SK-N-SH (cell line): Measurements from ENCODE around the gene PCSK5. TPM values are rescaled to one million over a fixed set of nuclear protein-coding genes. Genes with fewer than 3 reads are reported as not detected.

Experiments used
- CTCF ChIA-PET: fragments of 300-600, 350-600 bp; formaldehyde crosslinking; extraction: SDS; loops from one replicate; lab custom pipeline; 2021; lab: Yijun Ruan, JAX
- POLR2A ChIA-PET: fragments of 350-600 bp; sonication (Branson Sonifier 250); formaldehyde crosslinking; extraction: SDS; loops from one replicate; lab custom pipeline; 2020; ENCODE audit warnings: antibody characterized with exemption, inconsistent platforms; lab: Yijun Ruan, JAX
- DNase-seq: peaks from one replicate; pipeline ENCODE4 v3.0.0; 2012
- H2AFZ ChIP-seq: fragments of 200-600 bp; sonication (generic); 2 replicates; pipeline ENCODE4 v1.8.1; 2016; ENCODE audit warnings: antibody characterized with exemption, mild to moderate bottlenecking, low read depth
- H3F3A ChIP-seq: fragments of 200-600 bp; sonication (generic); replicated peaks from 2 replicates; pipeline ENCODE3; 2016; ENCODE audit warnings: antibody characterized with exemption, mild to moderate bottlenecking; ENCODE audit not compliant: insufficient read depth
- H3K27ac ChIP-seq, 2 experiments: fragments of 200-500 bp in 1 of 2; fragments of 200-600 bp in 1 of 2; sonication (Bioruptor generic) in 1 of 2; sonication (generic), shearing (Covaris generic) in 1 of 2; 2 replicates each; pipeline versions ENCODE4 v1.5.1 to v1.6.1; 2014 to 2016; ENCODE audit warnings: low read depth in 2 of 2, inconsistent platforms in 1 of 2, low read length in 1 of 2, mild to moderate bottlenecking in 1 of 2, mixed read lengths in 1 of 2
- H3K27me3 ChIP-seq: fragments of 200-600 bp; sonication (generic), shearing (Covaris generic); 2 replicates; pipeline ENCODE4 v1.6.1; 2016; ENCODE audit warnings: mixed run types; ENCODE audit not compliant: insufficient read depth
- H3K36me3 ChIP-seq, 2 experiments: fragments of 200-500 bp in 1 of 2; fragments of 200-600 bp in 1 of 2; sonication (Bioruptor generic) in 1 of 2; sonication (generic) in 1 of 2; replicated peaks in 1 of 2; 2 replicates each; pipeline versions ENCODE3 to v1.5.1; 2014 to 2016; ENCODE audit warnings: low read length in 1 of 2, mild to moderate bottlenecking in 1 of 2; ENCODE audit not compliant: insufficient read depth in 2 of 2, control insufficient read depth in 1 of 2
- H3K4me1 ChIP-seq, 2 experiments: fragments of 200-500 bp in 1 of 2; fragments of 200-600 bp in 1 of 2; sonication (Bioruptor generic) in 1 of 2; sonication (generic), shearing (Covaris generic) in 1 of 2; 2 replicates each; pipeline versions ENCODE4 v1.5.1 to v1.6.1; 2014 to 2016; ENCODE audit warnings: low read depth in 1 of 2, low read length in 1 of 2, mixed run types in 1 of 2; ENCODE audit not compliant: insufficient read depth in 2 of 2, control insufficient read depth in 1 of 2
- H3K4me2 ChIP-seq: fragments of 200-600 bp; sonication (generic), shearing (Covaris generic); 2 replicates; pipeline ENCODE4 v1.6.1; 2017; ENCODE audit warnings: mixed run types
- H3K4me3 ChIP-seq, 2 experiments: fragments of 200-500 bp in 1 of 2; fragments of 200-600 bp in 1 of 2; sonication (Bioruptor generic) in 1 of 2; sonication (generic), shearing (Covaris generic) in 1 of 2; 2 replicates each; pipeline versions ENCODE4 v1.5.1 to v1.8.1; 2014 to 2016; ENCODE audit warnings: low read depth in 2 of 2, inconsistent platforms in 1 of 2, low read length in 1 of 2, mild to moderate bottlenecking in 1 of 2, mixed read lengths in 1 of 2, moderate library complexity in 1 of 2
- H3K79me2 ChIP-seq: fragments of 200-600 bp; sonication (generic); 2 replicates; pipeline ENCODE4 v1.8.1; 2017; ENCODE audit warnings: mild to moderate bottlenecking; ENCODE audit not compliant: insufficient read depth
- H3K9ac ChIP-seq: fragments of 200-600 bp; sonication (generic); 2 replicates; pipeline ENCODE4 v1.6.1; 2017; ENCODE audit warnings: mixed run types
- H3K9me2 ChIP-seq: fragments of 200-600 bp; sonication (generic); 2 replicates; pipeline ENCODE4 v1.6.1; 2017; ENCODE audit warnings: mixed run types
- H3K9me3 ChIP-seq: fragments of 200-600 bp; sonication (generic); 2 replicates; pipeline ENCODE4 v1.6.1; 2017; ENCODE audit warnings: mixed run types, mild to moderate bottlenecking, moderate library complexity
- H4K20me1 ChIP-seq: fragments of 200-600 bp; sonication (generic); 2 replicates; pipeline ENCODE4 v1.6.1; 2017; ENCODE audit warnings: mild to moderate bottlenecking, mixed run types; ENCODE audit not compliant: insufficient read depth
- CHD2 ChIP-seq: fragments of 150-350 bp; IDR thresholded peaks from 2 replicates; pipeline ENCODE4 v1.6.1; 2018; ENCODE audit warnings: low read length; ENCODE audit not compliant: partially characterized antibody
- ELF1 ChIP-seq: IDR thresholded peaks from 2 replicates; pipeline ENCODE4 v1.4.0; 2012
- EP300 ChIP-seq, 2 experiments: IDR thresholded peaks; 2 replicates each; pipeline versions ENCODE4 v1.4.0 to v1.6.1; 2012; ENCODE audit warnings: borderline replicate concordance in 1 of 2, low read depth in 1 of 2, low read length in 1 of 2
- FOSL2 ChIP-seq: IDR thresholded peaks from 2 replicates; pipeline ENCODE4 v1.4.0; 2012; ENCODE audit warnings: low read depth, mild to moderate bottlenecking, moderate library complexity, borderline replicate concordance
- FOXJ3 ChIP-seq: sonication (generic); formaldehyde crosslinking; IDR thresholded peaks from 2 replicates; pipeline ENCODE4 v1.5.1; 2020; ENCODE audit warnings: mild to moderate bottlenecking, missing genetic modification reagents
- GATA2 ChIP-seq: sonication (generic); formaldehyde crosslinking; IDR thresholded peaks from 2 replicates; pipeline ENCODE4 v1.5.0; 2020; ENCODE audit warnings: mild to moderate bottlenecking, missing genetic modification reagents
- JUND ChIP-seq: IDR thresholded peaks from 2 replicates; pipeline ENCODE4 v1.4.0; 2012
- MEF2A ChIP-seq: IDR thresholded peaks from 2 replicates; pipeline ENCODE4 v1.4.0; 2012; ENCODE audit warnings: low read depth, borderline replicate concordance
- NFIC ChIP-seq: IDR thresholded peaks from 2 replicates; pipeline ENCODE4 v1.4.0; 2012; ENCODE audit warnings: borderline replicate concordance
- RAD21 ChIP-seq: IDR thresholded peaks from 2 replicates; pipeline ENCODE4 v1.6.1; 2012; ENCODE audit warnings: mild to moderate bottlenecking, low read length
- RCOR1 ChIP-seq: fragments of 150-350 bp; IDR thresholded peaks from 2 replicates; pipeline ENCODE4 v1.6.1; 2017; ENCODE audit warnings: antibody characterized with exemption, low read length
- RFX5 ChIP-seq: IDR thresholded peaks from 2 replicates; pipeline ENCODE4 v1.6.1; 2012; ENCODE audit warnings: mild to moderate bottlenecking, improper control_type of control experiment, low read length
- RXRA ChIP-seq: IDR thresholded peaks from 2 replicates; pipeline ENCODE4 v1.4.0; 2012; ENCODE audit warnings: low read depth, mild to moderate bottlenecking, borderline replicate concordance
- SIN3A ChIP-seq: IDR thresholded peaks from 2 replicates; pipeline ENCODE4 v1.6.1; 2012; ENCODE audit warnings: low read depth, mild to moderate bottlenecking, low read length, moderate library complexity, borderline replicate concordance
- SMC3 ChIP-seq: IDR thresholded peaks from 2 replicates; pipeline ENCODE4 v1.6.1; 2012; ENCODE audit warnings: low read depth, low read length, improper control_type of control experiment
- TCF12 ChIP-seq: IDR thresholded peaks from 2 replicates; pipeline ENCODE4 v1.4.0; 2012
- TEAD4 ChIP-seq: IDR thresholded peaks from 2 replicates; pipeline ENCODE4 v1.4.0; 2012; ENCODE audit warnings: mild to moderate bottlenecking, borderline replicate concordance; ENCODE audit not compliant: insufficient read depth
- WGBS: methylation state at CpG from one replicate; pipeline ENCODE4 v1.1.6; 2017; ENCODE audit warnings: low lambda C conversion rate; 5-methylcytosine and 5-hydroxymethylcytosine counted together
- polyA plus RNA-seq, 3 experiments: library from polyadenylated mRNA; depleted of rRNA; stranded (reverse); fragments of >200 nt; gene quantifications; 2 replicates each; pipeline ENCODE4 v1.2.3, GENCODE V29; 2012
- TF ChIP-seq, protein P1 (sequence below): IDR thresholded peaks from 2 replicates; pipeline ENCODE4 v1.4.0; 2012; ENCODE audit warnings: low read depth
- TF ChIP-seq, protein P2 (sequence below): fragments of 200-600 bp; sonication (generic); IDR thresholded peaks from 2 replicates; pipeline ENCODE4 v1.6.1; 2017; ENCODE audit warnings: antibody characterized with exemption, mild to moderate bottlenecking, moderate library complexity
- TF ChIP-seq, protein P3 (sequence below): IDR thresholded peaks from 2 replicates; pipeline ENCODE4; 2012
- TF ChIP-seq, protein P4 (sequence below): fragments of 150-350 bp; IDR thresholded peaks from 2 replicates; pipeline ENCODE4 v1.6.1; 2016; ENCODE audit warnings: mild to moderate bottlenecking, low read depth, low read length

Gene PCSK5
- polyA plus RNA-seq, 1 of the 3 experiments (the other 2 are of a cell fraction), result 0.08 TPM

DNA sequence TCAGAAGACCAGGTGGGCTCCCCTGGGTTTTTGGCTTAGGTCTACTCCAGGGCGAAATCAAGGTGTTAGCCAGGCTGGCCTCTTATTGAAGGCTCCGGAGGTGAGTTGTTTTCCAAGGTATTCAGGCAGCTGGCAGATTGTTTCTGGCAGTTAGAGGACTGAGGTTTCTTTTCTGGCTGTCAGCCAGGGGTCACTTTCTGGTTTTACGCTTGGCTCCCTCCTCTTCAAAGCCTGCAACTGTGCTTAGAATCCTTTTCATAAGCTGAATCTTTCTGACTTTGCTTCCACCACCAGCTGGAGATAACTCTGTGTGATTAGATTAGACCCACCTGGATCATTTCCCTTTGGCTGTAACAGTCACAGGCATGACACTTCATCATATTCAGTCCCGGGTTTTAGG is 479.1 kb downstream of the PCSK5 start:
- ChIA-PET CTCF (interaction anchor here (1.4 kb wide), 1 partner anchor 24 kb away, joined by 3 read pairs; the partner anchor contains the start of gene RFK), POLR2A (no interaction called here)

DNA sequence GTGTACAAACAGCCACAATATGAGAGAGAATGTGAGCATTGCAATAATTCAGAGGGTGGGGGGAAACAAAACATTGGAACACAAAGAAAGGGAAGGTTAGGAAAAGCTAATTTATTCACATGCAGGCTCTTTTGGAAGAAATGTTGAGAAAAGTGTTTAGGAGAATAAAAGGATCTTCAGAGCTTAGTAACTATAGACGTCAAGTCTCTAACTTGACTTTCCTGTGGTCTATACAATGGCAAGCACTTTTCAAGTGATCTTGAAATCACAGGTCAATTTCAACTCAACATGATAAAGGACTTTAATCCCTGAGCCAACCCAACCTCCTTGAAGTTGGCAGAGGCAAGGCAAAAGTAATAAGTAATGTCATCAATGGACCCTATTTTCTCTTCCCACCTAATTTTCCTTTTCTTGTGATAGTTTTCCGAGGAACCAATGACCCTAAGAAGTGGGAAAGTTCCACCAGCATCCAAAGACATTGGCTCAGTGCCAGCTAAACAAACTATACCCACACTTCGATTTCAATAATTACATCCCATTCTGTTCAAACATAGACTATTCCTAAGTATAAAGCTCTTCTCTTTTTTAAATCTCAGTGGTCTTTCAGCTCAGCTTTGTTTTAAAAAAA is 480.0 kb downstream of the PCSK5 start:
- Histone ChIP-seq H3K27me3 (no peaks in the 10 kb centered on the region), H3K27ac (no peak overlapping the region), H3K4me3 (no peak overlapping the region), H3K79me2 (no peaks in the 10 kb centered on the region), H3K9ac (no peak overlapping the region), H3K4me2 (no peak overlapping the region), H3F3A (no peaks in the 10 kb centered on the region), H2AFZ (no peak overlapping the region), H3K9me3 (no peaks in the 10 kb centered on the region), H3K4me1 (peaks cover 4 to 5% of the 10 kb centered on the region in 2 experiments; a peak in 1 of 4 replicates), H3K9me2 (no peaks in the 10 kb centered on the region), H4K20me1 (no peaks in the 10 kb centered on the region), H3K36me3 (no peaks in the 10 kb centered on the region)
- TF ChIP-seq, protein P1, sequence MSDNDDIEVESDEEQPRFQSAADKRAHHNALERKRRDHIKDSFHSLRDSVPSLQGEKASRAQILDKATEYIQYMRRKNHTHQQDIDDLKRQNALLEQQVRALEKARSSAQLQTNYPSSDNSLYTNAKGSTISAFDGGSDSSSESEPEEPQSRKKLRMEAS, result no peak
- no peak for TF ChIP-seq SIN3A
- no peak for TF ChIP-seq RFX5
- TF ChIP-seq, protein P2, sequence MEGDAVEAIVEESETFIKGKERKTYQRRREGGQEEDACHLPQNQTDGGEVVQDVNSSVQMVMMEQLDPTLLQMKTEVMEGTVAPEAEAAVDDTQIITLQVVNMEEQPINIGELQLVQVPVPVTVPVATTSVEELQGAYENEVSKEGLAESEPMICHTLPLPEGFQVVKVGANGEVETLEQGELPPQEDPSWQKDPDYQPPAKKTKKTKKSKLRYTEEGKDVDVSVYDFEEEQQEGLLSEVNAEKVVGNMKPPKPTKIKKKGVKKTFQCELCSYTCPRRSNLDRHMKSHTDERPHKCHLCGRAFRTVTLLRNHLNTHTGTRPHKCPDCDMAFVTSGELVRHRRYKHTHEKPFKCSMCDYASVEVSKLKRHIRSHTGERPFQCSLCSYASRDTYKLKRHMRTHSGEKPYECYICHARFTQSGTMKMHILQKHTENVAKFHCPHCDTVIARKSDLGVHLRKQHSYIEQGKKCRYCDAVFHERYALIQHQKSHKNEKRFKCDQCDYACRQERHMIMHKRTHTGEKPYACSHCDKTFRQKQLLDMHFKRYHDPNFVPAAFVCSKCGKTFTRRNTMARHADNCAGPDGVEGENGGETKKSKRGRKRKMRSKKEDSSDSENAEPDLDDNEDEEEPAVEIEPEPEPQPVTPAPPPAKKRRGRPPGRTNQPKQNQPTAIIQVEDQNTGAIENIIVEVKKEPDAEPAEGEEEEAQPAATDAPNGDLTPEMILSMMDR, result no peak
- TF ChIP-seq CHD2, result no peak
- no peak for TF ChIP-seq MEF2A
- no peak for TF ChIP-seq TEAD4
- no peak for TF ChIP-seq ELF1
- TF ChIP-seq, protein P3, sequence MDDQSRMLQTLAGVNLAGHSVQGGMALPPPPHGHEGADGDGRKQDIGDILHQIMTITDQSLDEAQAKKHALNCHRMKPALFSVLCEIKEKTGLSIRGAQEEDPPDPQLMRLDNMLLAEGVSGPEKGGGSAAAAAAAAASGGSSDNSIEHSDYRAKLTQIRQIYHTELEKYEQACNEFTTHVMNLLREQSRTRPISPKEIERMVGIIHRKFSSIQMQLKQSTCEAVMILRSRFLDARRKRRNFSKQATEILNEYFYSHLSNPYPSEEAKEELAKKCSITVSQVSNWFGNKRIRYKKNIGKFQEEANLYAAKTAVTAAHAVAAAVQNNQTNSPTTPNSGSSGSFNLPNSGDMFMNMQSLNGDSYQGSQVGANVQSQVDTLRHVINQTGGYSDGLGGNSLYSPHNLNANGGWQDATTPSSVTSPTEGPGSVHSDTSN, result no peak
- no peak for TF ChIP-seq SMC3
- TF ChIP-seq, protein P4, sequence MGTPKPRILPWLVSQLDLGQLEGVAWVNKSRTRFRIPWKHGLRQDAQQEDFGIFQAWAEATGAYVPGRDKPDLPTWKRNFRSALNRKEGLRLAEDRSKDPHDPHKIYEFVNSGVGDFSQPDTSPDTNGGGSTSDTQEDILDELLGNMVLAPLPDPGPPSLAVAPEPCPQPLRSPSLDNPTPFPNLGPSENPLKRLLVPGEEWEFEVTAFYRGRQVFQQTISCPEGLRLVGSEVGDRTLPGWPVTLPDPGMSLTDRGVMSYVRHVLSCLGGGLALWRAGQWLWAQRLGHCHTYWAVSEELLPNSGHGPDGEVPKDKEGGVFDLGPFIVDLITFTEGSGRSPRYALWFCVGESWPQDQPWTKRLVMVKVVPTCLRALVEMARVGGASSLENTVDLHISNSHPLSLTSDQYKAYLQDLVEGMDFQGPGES, result no peak
- no peak for TF ChIP-seq RXRA
- no peak for TF ChIP-seq FOXJ3 (CRISPR knock-in tag)
- no peak for TF ChIP-seq GATA2 (CRISPR knock-in tag)
- TF ChIP-seq RAD21, result no peak
- no peak for TF ChIP-seq JUND
- 65% methylated on average over 3 of the region's 3 CpGs for WGBS
- DNase-seq, result no peak
- POLR2A ChIA-PET, result no interaction called here
- CTCF ChIA-PET, result interaction anchor here (1.1 kb wide), 1 partner anchor 24 kb away, joined by 6 read pairs; the partner anchor contains the start of gene RFK

More for the DNA sequence above, 479.1 kb downstream of the PCSK5 start:
- no peak overlapping the region for H3K9ac ChIP-seq
- no peaks in the 10 kb centered on the region for H3F3A ChIP-seq
- H4K20me1 ChIP-seq, result no peaks in the 10 kb centered on the region
- H3K9me2 ChIP-seq, result no peaks in the 10 kb centered on the region
- no peaks in the 10 kb centered on the region for H3K27me3 ChIP-seq
- H3K79me2 ChIP-seq, result no peaks in the 10 kb centered on the region
- TF ChIP-seq FOSL2 (no peak), CHD2 (peak; percentile 21), TCF12 (no peak), EP300 (IDR thresholded peaks at IDR 0.05; ENCODE audit: borderline replicate concordance in 1 of 2, low read depth in 1 of 2, low read length in 1 of 2) (peak in 1 of 2 experiments; percentile 67; a peak in 1 of 4 replicates), GATA2 (CRISPR knock-in tag) (peak; percentile 78), NFIC (peak; percentile 15; the same call in 1 of the 2 replicates), FOXJ3 (CRISPR knock-in tag) (peak; percentile 29; the same call in 1 of the 2 replicates), RCOR1 (peak; percentile 69; the same call in 1 of the 2 replicates)
- no peaks in the 10 kb centered on the region for H3K9me3 ChIP-seq
- no peak overlapping the region for H3K4me2 ChIP-seq
- H3K36me3 ChIP-seq, result no peaks in the 10 kb centered on the region
- 14% methylated on average over 4 of the region's 4 CpGs for WGBS
- peak; percentile 14 for DNase-seq
- no peak overlapping the region for H2AFZ ChIP-seq
- H3K4me3 ChIP-seq, result no peak overlapping the region
- H3K27ac ChIP-seq, result no peak overlapping the region
- H3K4me1 ChIP-seq, result peaks cover 4 to 5% of the 10 kb centered on the region in 2 experiments; a peak in 1 of 4 replicates
